ENCODE results near the gene DGKG.

DNA sequence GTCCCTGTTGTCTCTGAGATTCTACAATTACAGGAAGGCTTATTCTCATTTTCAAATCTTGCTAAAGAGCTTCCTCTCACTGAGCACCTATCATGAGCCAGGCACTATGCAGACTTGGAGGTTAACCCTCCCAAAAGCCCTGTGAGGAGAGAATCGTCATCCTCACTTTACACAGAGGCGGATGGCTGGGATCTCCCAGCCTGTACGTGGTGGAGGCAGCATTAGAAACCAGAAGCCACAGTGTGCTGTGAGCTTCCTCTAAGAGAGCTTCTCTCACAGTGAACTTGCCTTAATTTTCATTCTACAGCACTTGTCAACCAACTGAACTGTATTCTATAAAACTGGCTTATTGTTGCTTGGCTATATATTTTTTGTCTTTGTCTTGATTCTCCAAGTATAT is 6.1 kb upstream of the DGKG start:
- TF ChIP-seq POLR2A (IDR thresholded peaks at IDR 0.05; ENCODE audit: low read depth, low read length) (no peak), TAF1 (IDR thresholded peaks at IDR 0.05; ENCODE audit: borderline replicate concordance, low read depth, low read length) (no peak)

Measured in GM12892 (cell line).